ENCODE results near the gene PLCL1.

- TF ChIP-seq CTCF (IDR thresholded peaks at IDR 0.05) (no peak), POLR2A (IDR thresholded peaks at IDR 0.05) (no peak)
Measured at GRCh38 chr2:198127627-198128026, 323.2 kb downstream of the PLCL1 start.

Data from lower leg skin (tissue), 3 donors.